Skeletal muscle tissue (tissue), 4 donors: ENCODE results near the gene MTG2. TPM values are rescaled to one million over a fixed set of nuclear protein-coding genes. Genes with fewer than 3 reads are reported as not detected.

Experiments
- H3K27ac ChIP-seq: one replicate; pipeline ENCODE4 v1.7.0; 2013; ENCODE audit warnings: mild to moderate bottlenecking, low read depth, low read length, inconsistent platforms
- H3K27me3 ChIP-seq, 3 donors: one replicate each; pipeline ENCODE4 v1.7.0; 2013; ENCODE audit warnings: low read length in 3 of 3; ENCODE audit not compliant: control insufficient read depth in 3 of 3, insufficient read depth in 3 of 3
- H3K36me3 ChIP-seq, 3 donors: one replicate each; pipeline ENCODE4 v1.7.0; 2013; ENCODE audit warnings: low read length in 3 of 3; ENCODE audit not compliant: control insufficient read depth in 3 of 3, insufficient read depth in 3 of 3
- H3K4me1 ChIP-seq, 3 donors: one replicate each; pipeline ENCODE4 v1.7.0; 2013; ENCODE audit warnings: low read length in 3 of 3, mild to moderate bottlenecking in 3 of 3; ENCODE audit not compliant: control insufficient read depth in 3 of 3, insufficient read depth in 3 of 3
- H3K4me3 ChIP-seq, 3 donors: one replicate each; pipeline ENCODE4 v1.7.0; 2013; ENCODE audit warnings: low read length in 3 of 3
- H3K9ac ChIP-seq, 3 donors: one replicate each; pipeline ENCODE4 v1.7.0; 2013; ENCODE audit warnings: low read length in 3 of 3, mild to moderate bottlenecking in 3 of 3, moderate library complexity in 2 of 3, low read depth in 1 of 3
- H3K9me3 ChIP-seq, 3 donors: one replicate each; pipeline ENCODE4 v1.7.0; 2013; ENCODE audit warnings: low read length in 3 of 3; ENCODE audit not compliant: control insufficient read depth in 3 of 3
- total RNA-seq: library from RNA; depleted of rRNA; stranded (reverse); fragments of >200 nt; gene quantifications from one replicate; pipeline ENCODE4 v1.2.3, GENCODE V29; 2014
- donor health status: Osteomylitis.

MTG2 gene
- total RNA-seq, 1 donor from 2014 or later, result 10.4 TPM

DNA sequence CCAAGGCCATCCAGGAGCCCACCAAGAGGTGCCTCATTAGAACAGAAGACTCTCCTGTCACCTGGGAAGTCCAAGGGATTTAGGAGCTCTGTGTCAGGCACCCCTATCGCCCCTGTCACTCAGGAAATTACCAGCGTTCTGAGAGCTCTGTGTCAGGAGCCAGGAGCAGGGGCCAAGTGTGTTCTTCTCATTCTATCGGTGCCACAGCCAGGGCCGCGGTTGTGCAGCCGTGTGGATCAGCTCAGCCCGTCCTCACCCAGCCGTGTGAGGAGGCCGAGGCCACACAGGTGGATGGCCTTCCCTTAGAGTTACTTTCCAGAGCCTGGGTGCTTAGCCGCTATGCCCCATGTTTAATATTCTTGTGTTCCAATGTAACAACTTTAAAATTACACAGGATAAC lies 9.8 kb downstream of the MTG2 start:
- H3K36me3 ChIP-seq, result peaks cover 13 to 30% (median 26%) of the 10 kb centered on the region in 3 donors
- H3K9ac ChIP-seq, result peak overlapping the region in 1 of 3 donors; percentile 16
- H3K9me3 ChIP-seq, result no peaks in the 10 kb centered on the region
- H3K4me3 ChIP-seq, result no peak overlapping the region
- no peaks in the 10 kb centered on the region for H3K27me3 ChIP-seq
- no peak overlapping the region for H3K27ac ChIP-seq
- peaks cover 0 to 4% (median 3%) of the 10 kb centered on the region in 3 donors for H3K4me1 ChIP-seq

- H3K36me3 ChIP-seq, result peaks cover 20 to 37% (median 33%) of the 10 kb centered on the region in 3 donors
- H3K4me3 ChIP-seq, result no peak overlapping the region
- peaks cover 0 to 3% (median 3%) of the 10 kb centered on the region in 3 donors for H3K4me1 ChIP-seq
- no peaks in the 10 kb centered on the region for H3K9me3 ChIP-seq
- no peaks in the 10 kb centered on the region for H3K27me3 ChIP-seq
- H3K27ac ChIP-seq, result no peak overlapping the region
- H3K9ac ChIP-seq, result no peak overlapping the region
These were observed 10.5 kb downstream of the MTG2 start for GRCh38 chr20:62193079-62194025.

GRCh38 chr20:62195075-62195405 lies 12.2 kb downstream of the MTG2 start:
- Histone ChIP-seq H3K27me3 (no peaks in the 10 kb centered on the region), H3K4me1 (peaks cover 0 to 3% (median 3%) of the 10 kb centered on the region in 3 donors), H3K9ac (no peak overlapping the region), H3K27ac (no peak overlapping the region), H3K4me3 (no peak overlapping the region), H3K36me3 (peaks cover 29 to 41% (median 38%) of the 10 kb centered on the region in 3 donors), H3K9me3 (no peaks in the 10 kb centered on the region)

DNA sequence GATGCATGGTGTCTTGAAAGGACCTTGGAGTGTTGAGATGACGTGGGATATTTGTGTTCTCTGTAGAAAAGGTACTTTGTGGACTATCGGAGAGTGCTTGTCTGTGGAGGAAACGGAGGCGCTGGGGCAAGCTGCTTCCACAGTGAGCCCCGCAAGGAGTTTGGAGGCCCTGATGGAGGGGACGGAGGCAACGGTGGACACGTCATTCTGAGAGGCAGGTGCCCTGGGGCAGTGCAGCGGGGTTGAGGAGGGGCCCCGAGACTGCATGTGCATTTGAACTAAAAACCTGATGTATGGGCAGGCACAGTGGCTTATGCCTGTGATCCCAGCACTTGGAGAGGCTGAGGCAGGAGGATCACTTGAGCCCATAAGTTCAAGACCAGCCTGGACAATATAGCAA lies 12.9 kb downstream of the MTG2 start:
- H3K4me1 ChIP-seq, result peaks cover 0 to 3% (median 3%) of the 10 kb centered on the region in 3 donors
- no peak overlapping the region for H3K27ac ChIP-seq
- no peak overlapping the region for H3K4me3 ChIP-seq
- H3K36me3 ChIP-seq, result peaks cover 32 to 45% (median 42%) of the 10 kb centered on the region in 3 donors
- no peak overlapping the region for H3K9ac ChIP-seq
- H3K27me3 ChIP-seq, result no peaks in the 10 kb centered on the region
- no peaks in the 10 kb centered on the region for H3K9me3 ChIP-seq

GRCh38 chr20:62196286-62196685 lies 13.5 kb downstream of the MTG2 start:
- Histone ChIP-seq H3K9ac (no peak overlapping the region), H3K27me3 (no peaks in the 10 kb centered on the region), H3K4me3 (no peak overlapping the region), H3K4me1 (peaks cover 0 to 3% (median 3%) of the 10 kb centered on the region in 3 donors), H3K27ac (no peak overlapping the region), H3K9me3 (no peaks in the 10 kb centered on the region), H3K36me3 (peaks cover 37 to 48% (median 43%) of the 10 kb centered on the region in 3 donors)

DNA sequence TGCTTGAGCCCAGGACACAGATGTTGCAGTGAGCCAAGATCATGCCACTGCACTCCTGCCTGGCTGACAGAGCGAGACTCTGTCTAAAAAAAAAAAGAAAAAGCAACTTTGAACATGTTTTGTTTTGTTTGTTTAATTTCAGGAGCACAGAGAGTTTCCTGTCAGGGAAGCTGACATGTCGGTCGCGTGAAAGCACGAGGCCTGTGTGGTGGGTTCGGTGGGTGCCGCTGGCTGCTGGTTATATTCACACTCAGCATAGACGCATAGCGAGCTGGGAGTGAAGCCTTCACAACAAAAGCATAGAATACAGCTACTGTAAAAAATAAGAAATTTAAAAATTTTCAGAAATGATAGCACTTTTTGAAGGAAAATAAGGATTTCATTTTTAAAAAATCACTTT lies 14.5 kb downstream of the MTG2 start:
- no peak overlapping the region for H3K9ac ChIP-seq
- H3K4me3 ChIP-seq, result no peak overlapping the region
- H3K27ac ChIP-seq, result no peak overlapping the region
- H3K27me3 ChIP-seq, result no peaks in the 10 kb centered on the region
- H3K4me1 ChIP-seq, result no peaks in the 10 kb centered on the region
- peaks cover 44 to 57% (median 53%) of the 10 kb centered on the region in 3 donors for H3K36me3 ChIP-seq
- no peaks in the 10 kb centered on the region for H3K9me3 ChIP-seq

- H3K27me3 ChIP-seq, result no peaks in the 10 kb centered on the region
- no peaks in the 10 kb centered on the region for H3K9me3 ChIP-seq
- H3K27ac ChIP-seq, result no peak overlapping the region
- H3K4me3 ChIP-seq, result no peak overlapping the region
- H3K4me1 ChIP-seq, result no peaks in the 10 kb centered on the region
- no peak overlapping the region for H3K9ac ChIP-seq
- peaks cover 44 to 58% (median 53%) of the 10 kb centered on the region in 3 donors for H3K36me3 ChIP-seq
These were observed 15.0 kb downstream of the MTG2 start for GRCh38 chr20:62197801-62198200.

- Histone ChIP-seq H3K9me3 (no peaks in the 10 kb centered on the region), H3K9ac (no peak overlapping the region), H3K27me3 (no peaks in the 10 kb centered on the region), H3K36me3 (peaks cover 42 to 59% (median 58%) of the 10 kb centered on the region in 3 donors), H3K27ac (no peak overlapping the region), H3K4me3 (no peak overlapping the region), H3K4me1 (no peaks in the 10 kb centered on the region)
These were observed 15.7 kb downstream of the MTG2 start for GRCh38 chr20:62198496-62198895.

GRCh38 chr20:62198931-62199330 lies 16.1 kb downstream of the MTG2 start:
- Histone ChIP-seq H3K9me3 (no peaks in the 10 kb centered on the region), H3K27me3 (no peaks in the 10 kb centered on the region), H3K36me3 (peaks cover 40 to 59% (median 56%) of the 10 kb centered on the region in 3 donors), H3K27ac (no peak overlapping the region), H3K4me3 (no peak overlapping the region), H3K4me1 (no peaks in the 10 kb centered on the region), H3K9ac (no peak overlapping the region)

DNA sequence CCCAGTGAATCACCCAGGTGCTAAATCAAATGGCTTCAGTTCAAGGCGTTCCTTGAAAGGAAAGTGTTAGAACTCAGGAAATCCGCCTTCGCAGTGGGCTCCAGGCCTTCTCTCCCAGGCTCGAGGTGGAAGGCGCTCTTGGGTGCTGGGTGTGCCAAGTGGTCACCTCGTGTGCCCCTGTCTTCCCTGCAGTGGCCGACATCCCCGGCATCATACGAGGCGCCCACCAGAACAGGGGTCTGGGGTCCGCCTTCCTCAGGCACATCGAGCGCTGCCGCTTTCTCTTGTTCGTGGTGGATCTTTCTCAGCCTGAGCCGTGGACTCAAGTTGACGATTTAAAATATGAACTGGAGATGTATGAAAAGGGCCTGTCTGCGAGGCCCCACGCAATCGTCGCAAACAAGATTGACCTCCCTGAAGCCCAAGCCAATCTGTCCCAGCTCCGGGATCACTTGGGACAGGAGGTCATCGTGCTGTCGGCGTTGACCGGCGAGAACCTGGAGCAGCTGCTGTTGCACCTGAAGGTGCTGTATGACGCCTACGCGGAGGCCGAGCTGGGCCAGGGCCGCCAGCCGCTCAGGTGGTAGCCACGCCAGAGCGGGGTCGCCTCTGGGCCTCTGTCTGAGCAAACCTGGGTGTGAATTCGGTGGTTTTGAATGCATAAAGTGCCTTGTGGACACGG lies 17.8 kb downstream of the MTG2 start:
- no peak overlapping the region for H3K9ac ChIP-seq
- no peak overlapping the region for H3K4me3 ChIP-seq
- no peaks in the 10 kb centered on the region for H3K27me3 ChIP-seq
- no peaks in the 10 kb centered on the region for H3K9me3 ChIP-seq
- H3K27ac ChIP-seq, result no peak overlapping the region
- H3K4me1 ChIP-seq, result no peaks in the 10 kb centered on the region
- H3K36me3 ChIP-seq, result peaks cover 39 to 57% (median 53%) of the 10 kb centered on the region in 3 donors
